HCT116 (cell line): ENCODE data around the gene AR. TPM values are rescaled to one million over a fixed set of nuclear protein-coding genes. Genes with fewer than 3 reads are reported as not detected.

Source experiments
- ATAC-seq: fragments of 200-7000 bp; cut with Tn5 transposase; 2 replicates; pipeline ENCODE4 v1.9.1; 2020; ENCODE audit warnings: mild to moderate bottlenecking, moderate library complexity
- BruUV-seq: library from RNA; stranded (reverse); fragments of 400-500 nt; replicated peaks from 2 replicates; lab custom pipeline; 2021; lab: Mats Ljungman, UMichigan
- CTCF ChIA-PET: fragments of 300-600 bp; sonication (Branson Sonifier 250); formaldehyde crosslinking; loops from one replicate; lab custom pipeline; 2021; ENCODE audit warnings: antibody characterized with exemption; lab: Charles Lee
- POLR2A ChIA-PET: fragments of 300-600, 350-600 bp; sonication (Branson Sonifier 250); formaldehyde crosslinking; loops from one replicate; lab custom pipeline; 2021; ENCODE audit warnings: antibody characterized with exemption; lab: Charles Lee
- RAD21 ChIA-PET, 2 experiments: fragments of 300-600 bp; sonication (Branson Sonifier 250); formaldehyde crosslinking; loops; one replicate each; lab custom pipeline; 2023; ENCODE audit warnings: low total read pairs in 2 of 2; ENCODE audit not compliant: uncharacterized antibody in 2 of 2, unreplicated experiment in 2 of 2, low non-redundant PET in 1 of 2; lab: Charles Lee
- DNase-seq: peaks from one replicate; pipeline ENCODE4 v3.0.0-alpha.2; 2010; ENCODE audit warnings: low read depth, low spot score
- H2AFZ ChIP-seq: fragments of 200-600 bp; shearing (Covaris generic), sonication (generic); 2 replicates; pipeline ENCODE4 v1.6.1; 2017; ENCODE audit warnings: low read depth, mixed run types, mixed read lengths, antibody characterized with exemption, low read length; ENCODE audit not compliant: poor library complexity, severe bottlenecking
- H3K27ac ChIP-seq: 2 replicates; pipeline ENCODE4 v1.5.1; 2012; ENCODE audit warnings: low read depth, low read length
- H3K27me3 ChIP-seq: fragments of 200-600 bp; sonication (generic); 2 replicates; pipeline ENCODE4 v1.6.1; 2016; ENCODE audit warnings: mixed run types, low read length, mixed read lengths; ENCODE audit not compliant: insufficient read depth
- H3K36me3 ChIP-seq, 2 experiments: fragments of 200-500 bp in 1 of 2; fragments of 200-600 bp in 1 of 2; sonication (Bioruptor generic) in 1 of 2; sonication (generic) in 1 of 2; 2 replicates each; pipeline versions ENCODE4 v1.5.1 to v1.6.1; 2014 to 2016; ENCODE audit warnings: low read length in 2 of 2, inconsistent platforms in 1 of 2, mixed read lengths in 1 of 2, mixed run types in 1 of 2; ENCODE audit not compliant: insufficient read depth in 2 of 2, control insufficient read depth in 1 of 2
- H3K4me1 ChIP-seq, 2 experiments: fragments of 200-600 bp in 1 of 2; sonication (generic) in 1 of 2; 2 replicates each; pipeline versions ENCODE4 v1.5.1 to v1.6.1; 2012 to 2017; ENCODE audit warnings: low read length in 2 of 2, inconsistent platforms in 1 of 2, mild to moderate bottlenecking in 1 of 2, mixed read lengths in 1 of 2, mixed run types in 1 of 2, moderate library complexity in 1 of 2; ENCODE audit not compliant: insufficient read depth in 2 of 2, control insufficient read depth in 1 of 2
- H3K4me2 ChIP-seq: fragments of 200-600 bp; sonication (generic); 2 replicates; pipeline ENCODE4 v1.6.1; 2017; ENCODE audit warnings: mixed run types, low read length, mixed read lengths
- H3K4me3 ChIP-seq, 2 experiments: fragments of 200-600 bp in 1 of 2; sonication (generic) in 1 of 2; replicated peaks in 1 of 2; 2 replicates each; pipeline ENCODE4 v1.5.1; 2011 to 2016; ENCODE audit warnings: low read length in 2 of 2, control low read depth in 1 of 2, low read depth in 1 of 2, mild to moderate bottlenecking in 1 of 2, mixed read lengths in 1 of 2, mixed run types in 1 of 2
- H3K79me2 ChIP-seq: fragments of 200-600 bp; sonication (generic); 2 replicates; pipeline ENCODE4 v1.6.1; 2017; ENCODE audit warnings: mild to moderate bottlenecking, mixed run types, low read length, moderate library complexity, mixed read lengths; ENCODE audit not compliant: insufficient read depth
- H3K9ac ChIP-seq: fragments of 200-600 bp; sonication (generic); 2 replicates; pipeline ENCODE4 v1.6.1; 2016; ENCODE audit warnings: low read length, mixed read lengths
- H3K9me2 ChIP-seq: fragments of 200-600 bp; sonication (generic), shearing (Covaris generic); 2 replicates; pipeline ENCODE4 v1.6.1; 2017; ENCODE audit warnings: mixed run types, mild to moderate bottlenecking, moderate library complexity; ENCODE audit not compliant: insufficient read depth
- H3K9me3 ChIP-seq, 2 experiments: fragments of 200-500 bp in 1 of 2; fragments of 200-600 bp in 1 of 2; sonication (Bioruptor generic) in 1 of 2; sonication (generic) in 1 of 2; 2 replicates each; pipeline ENCODE4 v1.6.1; 2014 to 2017; ENCODE audit warnings: low read length in 2 of 2, mixed read lengths in 2 of 2, inconsistent platforms in 1 of 2, low read depth in 1 of 2, mild to moderate bottlenecking in 1 of 2, mixed run types in 1 of 2, moderate library complexity in 1 of 2; ENCODE audit not compliant: control insufficient read depth in 1 of 2, insufficient read depth in 1 of 2
- H4K20me1 ChIP-seq: fragments of 200-600 bp; sonication (generic), shearing (Covaris generic); 2 replicates; pipeline ENCODE4 v1.6.1; 2017; ENCODE audit warnings: mixed run types, mild to moderate bottlenecking, moderate library complexity; ENCODE audit not compliant: insufficient read depth
- ATF3 ChIP-seq: IDR thresholded peaks from 2 replicates; pipeline ENCODE4 v1.6.1; 2012
- CBX3 ChIP-seq: IDR thresholded peaks from 2 replicates; pipeline ENCODE4 v1.6.1; 2012; ENCODE audit warnings: low read depth
- CEBPB ChIP-seq: IDR thresholded peaks from 2 replicates; pipeline ENCODE4 v1.6.1; 2012; ENCODE audit warnings: low read depth
- ELF1 ChIP-seq: IDR thresholded peaks from 2 replicates; pipeline ENCODE4 v1.6.1; 2012; ENCODE audit warnings: low read depth, borderline replicate concordance
- EZH2 ChIP-seq: fragments of 200-600 bp; sonication (generic); IDR thresholded peaks from 2 replicates; pipeline ENCODE4 v1.6.1; 2017; ENCODE audit warnings: antibody characterized with exemption, mixed run types
- EZH2phosphoT487 ChIP-seq: fragments of 200-600 bp; IDR thresholded peaks from 2 replicates; pipeline ENCODE4 v1.6.1; 2018; ENCODE audit warnings: antibody characterized with exemption, borderline replicate concordance
- MAX ChIP-seq: IDR thresholded peaks from 2 replicates; pipeline ENCODE4 v1.6.1; 2012
- POLR2A ChIP-seq: IDR thresholded peaks from 2 replicates; pipeline ENCODE4 v1.7.0; 2011; ENCODE audit warnings: borderline replicate concordance; ENCODE audit not compliant: insufficient read depth, insufficient read length; ENCODE audit errors: extremely low read depth
- REST ChIP-seq: IDR thresholded peaks from 2 replicates; pipeline ENCODE4 v1.6.1; 2012; ENCODE audit warnings: low read depth
- SIN3A ChIP-seq: IDR thresholded peaks from 2 replicates; pipeline ENCODE4 v1.6.1; 2012; ENCODE audit warnings: low read depth
- ZBTB33 ChIP-seq: IDR thresholded peaks from 2 replicates; pipeline ENCODE4 v1.6.1; 2011; ENCODE audit warnings: mild to moderate bottlenecking, low read length, moderate library complexity; ENCODE audit not compliant: insufficient replicate concordance; ENCODE audit errors: extremely low read depth
- ZFX ChIP-seq: fragments of 450-650 bp; IDR thresholded peaks from 2 replicates; pipeline ENCODE4 v1.6.1; 2017
- intact Hi-C: fragments of 100-400 bp; cut with micrococcal nuclease; formaldehyde crosslinking; loops from 2 replicates; pipeline ENCODE4 v1.10.0; 2022
- total RNA-seq: library from RNA; stranded (reverse); gene quantifications from one replicate; pipeline ENCODE4 v1.2.1, GENCODE V29; 2021; ENCODE audit not compliant: unreplicated experiment

Gene AR
- total RNA-seq, 1 experiment from 2014 or later = 0.02 TPM

- Histone ChIP-seq H3K9me3 (no peaks in the 10 kb centered on the region), H3K27me3 (no peaks in the 10 kb centered on the region), H3K4me3 (no peak overlapping the region), H3K27ac (no peak overlapping the region), H3K79me2 (no peaks in the 10 kb centered on the region), H3K36me3 (no peaks in the 10 kb centered on the region), H2AFZ (no peak overlapping the region)
- DNase-seq (no peak), ATAC-seq (no peak)
- intact Hi-C loops = no loop called here
- BruUV-seq = no TSS peak
- RAD21 ChIA-PET = no interaction called here
- no peak for TF ChIP-seq ELF1
- TF ChIP-seq EZH2 = no peak
- TF ChIP-seq POLR2A = no peak
- no peak for TF ChIP-seq MAX
- TF ChIP-seq CBX3 = no peak
- TF ChIP-seq REST = no peak
- no peak for TF ChIP-seq SIN3A
- no peak for TF ChIP-seq EZH2phosphoT487
- TF ChIP-seq ZFX = no peak
- no peak for TF ChIP-seq ZBTB33
- TF ChIP-seq ATF3 = no peak
- TF ChIP-seq CEBPB = no peak
- TF ChIP-seq, all 23 proteins: peak for 0
- Histone ChIP-seq H3K4me1 (no peaks in the 10 kb centered on the region), H3K4me2 (no peak overlapping the region), H3K9me2 (no peaks in the 10 kb centered on the region), H3K9ac (no peak overlapping the region), H4K20me1 (no peaks in the 10 kb centered on the region)
- ChIA-PET POLR2A (no interaction called here), CTCF (no interaction called here)
Measured at GRCh38 chrX:67673741-67674274, 130.0 kb downstream of the AR start.
